ENCODE data around the gene BMP6.

Gene BMP6

GRCh38 chr6:7906741-7907140 is 180.8 kb downstream of the BMP6 start:
- DNase-seq (ENCODE audit: low read depth): no peak
- no peak for TF ChIP-seq CTCF (IDR thresholded peaks at IDR 0.05; ENCODE audit: low read depth, low read length)
- TF ChIP-seq POLR2A (IDR thresholded peaks at IDR 0.05; ENCODE audit: extremely low read depth, insufficient read length): no peak
- TF ChIP-seq MYC (IDR thresholded peaks at IDR 0.05; ENCODE audit: low read depth, low read length): no peak
- no peak for TF ChIP-seq MAX (IDR thresholded peaks at IDR 0.05; ENCODE audit: low read depth, low read length)
- no peak overlapping the region for H3K4me3 ChIP-seq (ENCODE audit: low read depth, low read length)

- DNase-seq (ENCODE audit: low read depth): no peak
- peak overlapping the region; percentile 16 for H3K4me3 ChIP-seq (ENCODE audit: low read depth, low read length)
- no peak for TF ChIP-seq MAX (IDR thresholded peaks at IDR 0.05; ENCODE audit: low read depth, low read length)
- TF ChIP-seq MYC (IDR thresholded peaks at IDR 0.05; ENCODE audit: low read depth, low read length): no peak
- no peak for TF ChIP-seq POLR2A (IDR thresholded peaks at IDR 0.05; ENCODE audit: extremely low read depth, insufficient read length)
- no peak for TF ChIP-seq CTCF (IDR thresholded peaks at IDR 0.05; ENCODE audit: low read depth, low read length)
Measured at GRCh38 chr6:7907159-7907558, 181.3 kb downstream of the BMP6 start.

- DNase-seq (ENCODE audit: low read depth): peak; percentile 79
Measured at GRCh38 chr6:7909323-7910276, 183.7 kb downstream of the BMP6 start.

GRCh38 chr6:7910298-7910653 is 184.4 kb downstream of the BMP6 start:
- no peak for DNase-seq (ENCODE audit: low read depth)
- H3K4me3 ChIP-seq (ENCODE audit: low read depth, low read length): peak overlapping the region; percentile 62
- TF ChIP-seq MAX (IDR thresholded peaks at IDR 0.05; ENCODE audit: low read depth, low read length) (peak; percentile 65), POLR2A (IDR thresholded peaks at IDR 0.05; ENCODE audit: extremely low read depth, insufficient read length) (no peak)

More at GRCh38 chr6:7909323-7910276, 183.7 kb downstream of the BMP6 start:
- peak overlapping the region; percentile 95 for H3K4me3 ChIP-seq (ENCODE audit: low read depth, low read length)
- TF ChIP-seq CTCF (IDR thresholded peaks at IDR 0.05; ENCODE audit: low read depth, low read length) (no peak), MYC (IDR thresholded peaks at IDR 0.05; ENCODE audit: low read depth, low read length) (peak; percentile 95), MAX (IDR thresholded peaks at IDR 0.05; ENCODE audit: low read depth, low read length) (peak; percentile 95)

GRCh38 chr6:7910654-7911344 is 184.9 kb downstream of the BMP6 start, which contains the start of gene TXNDC5:
TSS of gene TXNDC5 (minus strand) at chr6:7910788. CDS start at chr6:7910776, 12 bp downstream.
- DNase-seq (ENCODE audit: low read depth): peak; percentile 86
- H3K4me3 ChIP-seq (ENCODE audit: low read depth, low read length): peak within 1 kb of the TSS; percentile 95
- TF ChIP-seq POLR2A (IDR thresholded peaks at IDR 0.05; ENCODE audit: extremely low read depth, insufficient read length): peak; percentile 69
- TF ChIP-seq MYC (IDR thresholded peaks at IDR 0.05; ENCODE audit: low read depth, low read length): no peak; the same call in 1 of the 2 replicates

GRCh38 chr6:7911345-7911725 is 185.4 kb downstream of the BMP6 start:
- peak overlapping the region; percentile 27 for H3K4me3 ChIP-seq (ENCODE audit: low read depth, low read length)
- TF ChIP-seq CTCF (IDR thresholded peaks at IDR 0.05; ENCODE audit: low read depth, low read length) (no peak), MAX (IDR thresholded peaks at IDR 0.05; ENCODE audit: low read depth, low read length) (no peak), MYC (IDR thresholded peaks at IDR 0.05; ENCODE audit: low read depth, low read length) (no peak), POLR2A (IDR thresholded peaks at IDR 0.05; ENCODE audit: extremely low read depth, insufficient read length) (no peak)
- DNase-seq (ENCODE audit: low read depth): no peak
